ENCODE results near the gene RECK.

Gene RECK

DNA sequence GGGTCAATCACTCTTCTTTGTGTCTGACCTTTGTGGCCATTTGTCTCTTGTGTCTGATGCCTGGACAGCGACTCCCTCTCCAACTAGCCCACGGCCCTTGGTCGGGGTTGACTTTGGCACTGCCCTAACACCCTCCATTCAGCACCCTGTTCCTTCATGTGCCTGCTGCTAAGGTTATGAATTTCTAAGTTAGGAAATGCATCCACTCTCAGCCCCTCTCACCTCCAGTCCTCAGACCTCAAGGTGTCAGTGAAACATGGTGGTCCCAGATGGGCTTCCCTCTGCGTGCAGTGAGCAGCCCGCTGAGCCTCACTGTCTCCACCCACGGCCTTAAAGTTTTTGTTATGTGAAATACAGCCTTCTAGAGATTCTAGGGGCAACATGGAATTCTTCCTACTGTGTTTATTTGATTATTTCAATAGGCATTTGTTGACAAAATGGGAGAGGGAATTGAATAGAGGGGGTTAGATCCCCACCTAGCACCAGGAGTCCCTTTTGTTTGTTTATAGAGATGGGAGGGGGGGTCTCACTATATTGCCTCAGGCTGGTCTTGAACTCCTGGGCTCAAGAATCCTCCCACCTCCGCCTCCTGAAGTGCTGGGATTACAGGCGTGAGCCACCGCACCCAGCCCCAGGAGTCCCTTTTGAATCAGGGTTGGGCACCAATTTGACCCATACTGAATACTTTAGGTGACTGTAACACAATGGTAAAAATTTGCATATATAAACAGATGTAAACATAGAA, 98.2 kb downstream of the RECK start:
- Mint-ChIP-seq H3K9me3 (no peaks in the 10 kb centered on the region), H3K4me1 (peaks cover 35% of the 10 kb centered on the region), H3K27me3 (peaks cover 27% of the 10 kb centered on the region), H3K4me3 (no peak overlapping the region), H3K27ac (no peak overlapping the region)
- DNase-seq: no peak
- ATAC-seq: no peak

DNA sequence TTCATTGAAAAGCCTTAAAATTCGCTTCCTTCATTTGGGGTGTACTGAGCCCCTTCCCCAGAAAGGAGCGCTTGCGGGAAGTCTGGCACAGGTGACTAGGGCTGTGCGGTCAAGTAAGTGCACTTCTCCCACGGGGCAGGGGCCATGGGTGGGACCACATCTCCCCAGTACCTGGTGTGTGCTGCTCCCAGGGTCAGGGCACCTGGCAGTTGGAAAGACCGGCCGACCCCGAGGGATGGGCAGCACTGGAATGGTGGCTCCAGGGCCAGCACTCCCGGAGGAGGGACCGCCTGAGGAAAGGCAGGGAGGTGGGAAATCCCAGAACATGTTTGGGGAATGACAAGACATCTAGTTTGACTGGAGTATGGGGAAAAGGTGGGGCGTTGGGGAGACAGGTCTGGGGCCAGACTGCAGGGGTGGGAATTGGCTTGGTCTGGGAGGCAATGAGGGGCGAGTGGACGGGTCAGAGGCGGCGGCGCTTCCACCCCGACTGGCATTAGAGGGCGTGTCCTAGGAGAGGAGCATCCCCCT, 99.1 kb downstream of the RECK start:
- ATAC-seq (no peak), DNase-seq (no peak)
- no peaks in the 10 kb centered on the region for H3K9me3 Mint-ChIP-seq
- H3K4me1 Mint-ChIP-seq: peaks cover 44% of the 10 kb centered on the region
- no peak overlapping the region for H3K27ac Mint-ChIP-seq
- peaks cover 27% of the 10 kb centered on the region for H3K27me3 Mint-ChIP-seq
- H3K4me3 Mint-ChIP-seq: peak overlapping the region; percentile 81 to 86

DNA sequence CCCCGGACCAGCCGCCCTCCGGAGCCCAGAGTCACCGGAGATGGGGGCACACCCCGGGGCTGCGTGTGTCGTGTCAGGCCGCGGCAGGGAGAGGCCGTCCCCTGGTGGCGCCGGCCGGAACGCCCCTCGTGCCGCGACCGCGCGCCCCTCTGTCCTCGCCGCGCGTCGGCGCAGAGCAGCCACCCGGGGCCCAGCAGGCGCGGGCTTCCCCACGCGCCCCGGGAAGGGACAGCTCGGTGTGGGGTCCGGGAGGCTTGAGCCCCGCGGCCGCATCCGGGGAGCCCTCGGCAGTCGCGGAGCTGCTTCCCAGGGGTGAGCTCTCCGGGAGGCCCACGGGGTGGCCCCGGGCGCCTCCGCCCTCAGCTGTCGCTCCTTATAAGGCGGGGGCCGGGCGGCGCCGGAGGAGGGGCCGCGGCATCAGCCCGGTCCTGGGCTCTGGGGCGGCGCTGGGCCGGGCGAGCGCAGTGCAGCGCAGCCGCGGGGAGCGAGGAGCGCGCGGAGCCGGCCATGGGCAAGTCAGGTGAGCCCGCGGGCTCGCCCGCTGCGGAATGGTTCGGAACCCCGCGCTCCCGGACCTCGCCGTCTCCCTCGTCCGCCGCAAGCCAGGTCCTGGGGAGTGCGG, 99.7 kb downstream of the RECK start, which contains the start of gene GLIPR2:
TSS of gene GLIPR2 (plus strand) at position 462 of the 622 bp plus-strand sequence. CDS start at position 508, 46 bp downstream.
- ATAC-seq (peak; percentile 96), DNase-seq (peak; percentile 77 to 82)
- Mint-ChIP-seq H3K27me3 (peaks cover 27% of the 10 kb centered on the region), H3K4me3 (peak within 1 kb of the TSS; percentile 81 to 86), H3K4me1 (peaks cover 50% of the 10 kb centered on the region), H3K27ac (peak within 1 kb of the TSS in 1 of 2 donors; percentile 2), H3K9me3 (no peaks in the 10 kb centered on the region)

DNA sequence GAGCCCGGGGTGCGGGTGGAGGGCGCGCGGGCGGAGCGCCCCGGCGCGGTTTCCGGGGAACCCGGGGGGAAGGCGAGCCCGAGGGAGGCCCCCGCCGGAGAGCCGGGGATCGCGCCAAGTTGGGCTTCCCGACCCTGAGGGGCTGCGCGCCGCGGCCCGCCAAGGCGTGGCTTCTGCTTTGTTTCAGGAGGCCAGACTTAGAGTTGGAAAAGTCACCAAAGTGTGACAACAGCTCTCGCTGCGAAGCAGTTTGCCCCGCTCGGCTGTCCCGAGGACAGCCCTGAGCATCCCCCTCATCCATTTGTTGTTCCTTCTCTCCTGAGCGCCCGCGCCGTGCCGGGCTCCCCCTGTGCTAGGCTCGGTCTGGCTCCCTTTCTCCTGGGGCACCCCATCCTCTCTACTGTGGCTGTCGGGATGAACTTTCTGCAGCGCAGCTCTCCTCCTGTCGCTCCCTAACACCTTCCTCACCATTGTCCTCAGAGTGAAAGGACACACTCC, 100.2 kb downstream of the RECK start:
- Mint-ChIP-seq H3K27me3 (peaks cover 27% of the 10 kb centered on the region), H3K4me1 (peaks cover 55% of the 10 kb centered on the region), H3K4me3 (peak overlapping the region; percentile 78 to 83), H3K27ac (peak overlapping the region in 1 of 2 donors; percentile 2), H3K9me3 (no peaks in the 10 kb centered on the region)
- peak; percentile 50 for ATAC-seq
- no peak for DNase-seq

DNA sequence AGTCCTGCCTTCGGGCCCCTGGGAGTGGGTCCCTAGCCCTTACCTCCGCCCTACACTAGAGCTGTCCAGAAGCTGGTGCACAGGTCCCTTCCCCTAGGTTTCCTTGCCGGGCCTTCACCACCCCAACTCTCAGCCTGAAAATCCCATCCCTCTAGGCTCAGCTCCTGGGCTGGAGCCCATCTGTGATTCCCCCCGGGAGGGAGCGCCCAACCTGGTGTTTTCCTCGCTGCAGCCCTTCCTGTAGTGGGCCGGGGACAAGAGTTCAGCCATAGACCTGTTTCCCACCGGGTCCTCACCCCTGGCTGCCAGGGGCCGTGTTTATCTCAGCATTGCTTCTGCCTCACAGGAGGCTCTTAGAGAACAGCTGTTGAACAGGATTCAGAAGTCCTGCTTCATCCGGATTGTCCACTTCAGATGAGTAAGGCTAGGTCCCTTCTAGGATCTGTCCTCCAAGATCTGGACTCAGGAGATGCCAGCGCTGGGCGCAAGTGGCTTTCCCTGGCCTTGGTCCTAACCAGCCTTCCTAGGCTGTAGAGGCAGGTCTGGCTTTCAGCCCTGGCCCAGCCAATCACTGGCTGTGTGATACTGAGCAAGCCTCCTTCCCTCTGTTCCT, 100.8 kb downstream of the RECK start:
- H3K4me3 Mint-ChIP-seq: peak overlapping the region; percentile 78 to 83
- peak; percentile 0 for ATAC-seq
- H3K27ac Mint-ChIP-seq: peak overlapping the region in 1 of 2 donors; percentile 2
- no peaks in the 10 kb centered on the region for H3K9me3 Mint-ChIP-seq
- no peak for DNase-seq
- peaks cover 27% of the 10 kb centered on the region for H3K27me3 Mint-ChIP-seq
- H3K4me1 Mint-ChIP-seq: peaks cover 61% of the 10 kb centered on the region

DNA sequence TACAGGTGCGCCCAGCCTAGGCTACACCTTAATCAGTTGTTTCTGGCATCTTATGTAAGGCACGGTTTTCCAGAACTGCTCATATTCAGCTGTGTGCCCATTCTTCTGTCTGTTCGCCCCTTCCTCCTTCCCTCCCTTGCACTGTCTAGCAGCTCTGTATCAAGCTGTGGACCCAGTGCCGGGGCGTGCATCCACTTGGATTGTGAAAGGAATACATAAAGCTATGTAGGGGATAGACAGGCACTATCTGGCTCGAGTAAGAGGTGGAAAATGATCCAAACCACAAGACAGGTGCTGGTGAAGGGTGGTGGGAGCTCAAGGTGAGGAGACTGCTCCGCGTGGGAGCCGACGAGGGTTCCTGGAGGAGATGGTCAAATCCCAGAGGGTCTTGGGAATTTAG, 101.8 kb downstream of the RECK start:
- Mint-ChIP-seq H3K4me1 (peaks cover 71% of the 10 kb centered on the region), H3K4me3 (no peak overlapping the region), H3K27ac (no peak overlapping the region), H3K27me3 (peaks cover 27% of the 10 kb centered on the region), H3K9me3 (no peaks in the 10 kb centered on the region)
- ATAC-seq (no peak), DNase-seq (no peak)

DNA sequence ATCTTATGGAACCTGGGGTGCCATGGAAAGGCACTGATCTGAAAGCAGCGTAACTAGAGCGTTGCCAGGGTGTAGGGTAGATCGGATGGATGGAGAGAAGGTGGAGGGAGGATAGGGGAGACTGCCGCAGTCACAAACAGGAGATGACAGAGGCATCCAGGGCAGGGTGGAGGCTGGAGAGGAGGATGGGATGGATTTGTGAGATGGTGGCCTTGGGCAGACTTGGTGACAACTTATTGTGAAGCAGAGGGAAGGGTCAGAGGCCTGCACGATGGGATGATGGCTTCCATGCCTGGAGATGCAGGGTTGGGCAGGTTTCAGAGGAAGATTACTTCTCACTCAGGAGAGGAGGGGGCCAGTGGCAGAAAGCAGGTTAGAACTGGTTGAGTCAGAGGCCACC, 102.2 kb downstream of the RECK start:
- Mint-ChIP-seq H3K9me3 (no peaks in the 10 kb centered on the region), H3K27me3 (peaks cover 27% of the 10 kb centered on the region), H3K4me3 (no peak overlapping the region), H3K27ac (no peak overlapping the region), H3K4me1 (peaks cover 75% of the 10 kb centered on the region)
- DNase-seq (no peak), ATAC-seq (no peak)

DNA sequence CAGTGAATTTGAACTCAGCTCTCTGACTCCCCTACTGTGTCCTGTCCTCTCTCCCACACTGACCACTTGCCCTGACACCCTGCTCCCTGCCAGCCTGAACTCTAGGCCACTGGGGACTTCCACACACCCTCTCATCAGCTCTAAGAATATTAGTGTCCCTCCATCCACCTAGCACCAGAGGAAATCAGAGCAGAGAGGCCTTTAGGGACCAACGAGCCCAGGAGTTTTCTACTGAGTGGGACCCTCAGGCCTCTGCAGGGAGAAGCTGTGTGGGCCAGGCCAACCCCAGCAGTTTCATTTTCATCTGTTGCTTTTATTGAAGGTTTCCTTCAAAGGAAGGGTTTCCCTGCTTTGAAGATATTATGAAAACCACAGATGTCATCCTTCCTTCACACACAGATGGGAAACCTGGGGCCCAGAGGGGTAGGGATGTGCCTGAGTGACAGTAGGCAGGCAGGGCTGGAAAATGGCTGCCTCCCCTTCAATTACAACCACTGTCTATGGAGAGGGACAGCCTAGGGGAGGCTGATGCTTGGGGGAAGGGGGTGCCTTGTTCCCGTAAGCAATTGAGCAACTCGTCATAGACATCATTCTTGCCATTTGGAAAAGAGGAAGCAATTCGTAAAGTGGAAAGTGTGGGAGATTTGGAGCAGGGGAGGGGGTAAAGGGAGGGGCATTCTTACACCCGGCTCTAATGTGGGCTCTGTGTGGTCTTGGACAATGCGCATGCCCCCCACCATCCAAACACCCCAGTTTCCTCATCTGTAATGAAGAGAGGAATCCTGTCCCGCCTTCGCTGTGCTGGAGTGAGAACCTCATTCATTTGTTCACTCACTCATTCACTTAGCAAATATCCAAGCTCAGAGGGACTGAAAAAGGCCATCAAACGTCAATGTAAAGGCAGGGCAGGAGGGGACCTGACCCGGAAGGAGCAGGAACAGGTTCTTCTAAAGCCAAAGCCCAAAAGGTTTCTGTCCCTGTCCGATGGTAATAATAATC, 103.7 kb downstream of the RECK start:
- H3K27ac Mint-ChIP-seq: peak overlapping the region in 1 of 2 donors; percentile 17
- peaks cover 20% of the 10 kb centered on the region for H3K27me3 Mint-ChIP-seq
- DNase-seq (peak in 1 of 2 donors; percentile 36), ATAC-seq (peak; percentile 8)
- peak overlapping the region; percentile 71 for H3K4me3 Mint-ChIP-seq
- peaks cover 90% of the 10 kb centered on the region for H3K4me1 Mint-ChIP-seq
- H3K9me3 Mint-ChIP-seq: peaks cover 2 to 4% of the 10 kb centered on the region in 2 donors

DNA sequence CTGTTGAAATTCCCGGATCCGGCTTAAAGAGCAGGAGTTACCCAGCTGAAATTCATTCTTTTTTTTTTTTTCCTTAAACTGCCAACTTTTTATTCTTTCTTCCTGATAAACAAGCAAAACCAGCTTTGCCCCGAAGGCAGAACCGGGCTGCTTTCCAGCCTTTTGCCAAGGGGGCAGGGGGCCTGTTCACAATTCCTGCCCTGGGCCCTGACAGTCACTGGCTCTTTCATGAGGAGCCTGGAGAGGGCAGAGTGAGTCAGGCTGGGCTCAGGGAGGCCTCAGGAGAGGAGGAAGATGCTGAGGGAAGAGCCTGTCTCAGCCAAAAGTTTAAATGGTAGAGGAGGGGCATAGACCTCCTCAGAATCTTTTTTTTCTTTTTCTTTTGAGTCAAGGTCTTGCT, 104.6 kb downstream of the RECK start:
- Mint-ChIP-seq H3K4me3 (no peak overlapping the region), H3K27me3 (peaks cover 13% of the 10 kb centered on the region), H3K4me1 (peaks cover 91% of the 10 kb centered on the region), H3K27ac (peak overlapping the region in 1 of 2 donors; percentile 29), H3K9me3 (peaks cover 11 to 13% of the 10 kb centered on the region in 2 donors)
- DNase-seq (no peak), ATAC-seq (no peak)

DNA sequence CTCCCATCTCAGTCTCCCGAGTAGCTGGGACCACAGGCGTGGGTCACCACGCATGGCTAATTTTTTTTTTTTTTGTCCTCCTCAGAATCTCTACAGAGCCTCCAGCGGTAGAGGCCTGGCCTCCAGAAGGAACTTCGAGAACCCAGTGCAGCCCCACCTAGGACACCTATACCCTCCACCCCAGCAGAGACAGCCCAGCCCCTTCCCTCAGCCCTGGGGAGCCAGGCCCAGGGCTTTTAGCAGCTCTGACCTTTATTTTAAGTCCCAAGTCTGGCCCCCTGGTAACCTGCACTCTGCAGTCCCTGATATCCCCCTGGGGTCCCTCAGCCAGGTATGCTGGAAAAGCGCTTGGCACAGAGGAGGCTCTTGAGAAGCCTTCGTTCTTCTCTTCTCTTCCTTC, 105.0 kb downstream of the RECK start:
- H3K9me3 Mint-ChIP-seq: peaks cover 14 to 16% of the 10 kb centered on the region in 2 donors
- H3K4me1 Mint-ChIP-seq: peaks cover 91% of the 10 kb centered on the region
- peaks cover 13% of the 10 kb centered on the region for H3K27me3 Mint-ChIP-seq
- no peak for DNase-seq
- peak overlapping the region in 1 of 2 donors; percentile 52 for H3K4me3 Mint-ChIP-seq
- peak overlapping the region in 1 of 2 donors; percentile 29 for H3K27ac Mint-ChIP-seq
- ATAC-seq: no peak

DNA sequence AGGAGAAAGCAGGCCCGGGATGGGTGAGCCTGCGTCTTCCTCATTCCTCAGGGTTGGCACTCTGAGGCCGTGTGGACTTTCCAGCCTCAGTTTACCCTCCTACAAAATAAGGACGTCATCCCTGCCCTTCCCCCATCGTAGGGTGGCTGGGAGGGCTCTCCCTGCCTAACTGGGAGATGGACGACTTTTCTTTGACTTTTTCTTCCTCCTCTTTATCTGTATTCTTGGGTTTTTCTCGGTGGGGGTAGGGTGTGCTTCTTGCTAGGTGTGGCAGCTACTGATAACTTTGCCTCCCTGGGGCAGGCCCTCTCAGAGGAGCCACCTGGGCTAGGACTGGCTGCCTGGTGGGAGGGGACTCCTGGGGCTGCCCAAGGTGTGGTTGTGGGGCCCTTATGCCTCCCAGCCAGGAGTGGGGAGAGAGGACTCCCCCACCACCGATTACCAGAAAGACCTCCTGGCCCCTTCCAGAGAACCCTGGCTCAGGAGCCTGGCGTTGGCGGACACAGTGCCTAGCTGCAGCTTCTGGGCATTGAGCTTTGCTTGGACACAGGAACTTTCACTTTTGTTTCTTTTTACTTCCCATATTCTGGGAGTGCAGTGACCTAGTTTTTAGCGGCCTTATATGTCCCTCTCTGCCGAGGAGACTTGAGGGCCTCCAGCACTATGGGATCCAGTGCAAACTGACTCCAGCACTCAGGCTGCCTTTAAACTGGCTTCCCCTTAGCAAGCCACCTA, 106.0 kb downstream of the RECK start:
- H3K27me3 Mint-ChIP-seq: peaks cover 13% of the 10 kb centered on the region
- peaks cover 92% of the 10 kb centered on the region for H3K4me1 Mint-ChIP-seq
- peaks cover 14 to 16% of the 10 kb centered on the region in 2 donors for H3K9me3 Mint-ChIP-seq
- no peak for ATAC-seq
- no peak for DNase-seq
- H3K4me3 Mint-ChIP-seq: peak overlapping the region; percentile 82 to 87
- peak overlapping the region; percentile 87 to 96 for H3K27ac Mint-ChIP-seq

DNA sequence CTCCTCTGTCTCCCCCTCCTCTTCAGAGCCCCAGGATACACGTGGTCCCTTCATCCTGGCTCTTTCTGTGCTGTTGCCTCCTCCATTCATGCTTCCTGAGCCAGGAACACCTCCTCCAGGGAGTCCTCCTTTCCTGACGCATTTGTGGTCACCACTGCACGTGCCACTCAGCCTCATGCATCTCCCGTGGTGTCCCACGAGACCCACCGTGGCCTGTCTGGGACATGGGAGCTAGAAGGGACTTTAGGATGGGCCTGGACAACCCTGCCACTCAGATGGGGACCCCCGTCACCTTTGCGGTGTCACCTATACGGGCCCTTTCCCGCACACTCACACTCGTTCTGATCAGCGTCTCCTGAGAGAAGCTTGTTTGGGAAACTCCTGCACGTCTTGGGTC, 106.5 kb downstream of the RECK start:
- DNase-seq: no peak
- Mint-ChIP-seq H3K4me3 (peak overlapping the region; percentile 82 to 87), H3K27ac (peak overlapping the region; percentile 87 to 96), H3K4me1 (peaks cover 94% of the 10 kb centered on the region), H3K9me3 (peaks cover 14 to 16% of the 10 kb centered on the region in 2 donors), H3K27me3 (peaks cover 11% of the 10 kb centered on the region)
- no peak for ATAC-seq

DNA sequence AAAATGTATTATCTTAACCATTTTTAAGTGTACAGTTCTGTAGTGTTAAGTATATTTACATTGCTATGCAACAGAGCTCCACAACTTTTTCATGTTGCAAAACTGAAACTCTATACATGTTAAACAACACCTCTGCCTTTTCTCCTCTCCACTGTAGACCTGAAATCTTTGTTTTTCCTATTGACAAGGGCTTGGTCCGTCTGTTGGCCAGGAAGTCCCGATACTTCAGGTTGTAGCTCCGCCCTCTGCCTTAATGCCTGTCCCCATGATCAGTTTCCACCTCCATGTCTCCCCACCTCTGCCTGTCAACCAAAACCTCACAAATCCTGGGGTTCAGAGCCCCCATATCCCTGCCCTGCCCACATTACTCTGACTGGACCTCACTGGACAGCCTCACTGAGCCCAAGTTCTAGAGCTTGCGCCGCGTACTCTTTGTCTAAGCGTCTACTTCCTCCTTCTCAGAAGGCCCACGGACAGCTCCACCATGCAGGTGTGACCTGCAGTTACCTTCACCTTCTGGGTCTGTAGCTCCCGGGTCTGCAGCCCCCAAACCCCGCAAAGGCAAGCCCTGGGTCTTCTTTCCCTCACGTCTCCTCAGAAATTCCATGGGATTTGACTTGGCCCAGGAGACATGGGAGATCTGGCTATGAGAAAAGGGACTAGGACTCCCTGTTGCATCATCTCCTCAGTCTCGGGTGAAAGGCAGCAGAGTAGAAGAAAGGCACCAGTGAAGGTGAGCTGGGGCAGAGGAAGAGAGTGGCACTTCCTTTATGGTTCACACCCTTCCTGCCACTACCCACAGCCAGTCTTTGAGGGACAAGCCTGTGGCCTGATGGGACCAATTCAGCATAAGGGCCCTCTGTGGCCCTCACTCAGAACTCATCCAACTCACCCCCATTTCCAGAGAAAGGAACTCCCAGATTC, 107.9 kb downstream of the RECK start:
- peaks cover 14 to 16% of the 10 kb centered on the region in 2 donors for H3K9me3 Mint-ChIP-seq
- peak overlapping the region; percentile 82 to 87 for H3K4me3 Mint-ChIP-seq
- H3K4me1 Mint-ChIP-seq: peaks cover 94% of the 10 kb centered on the region
- no peaks in the 10 kb centered on the region for H3K27me3 Mint-ChIP-seq
- peak; percentile 61 for ATAC-seq
- H3K27ac Mint-ChIP-seq: peak overlapping the region; percentile 96 to 97
- DNase-seq: peak in 1 of 2 donors; percentile 46
